Measurements from ENCODE around the gene ACLY.

GRCh38 chr17:41864498-41864835, 54.3 kb downstream of the ACLY start:
- TF ChIP-seq CTCF (IDR thresholded peaks at IDR 0.05) (no peak), POLR2A (IDR thresholded peaks at IDR 0.05) (no peak)
